AML-193 (cell line): ENCODE results near the gene AAMDC.

ENCODE experiments used
- DNase-seq, 2 experiments: peaks; one replicate each; lab custom pipeline; 2025; lab: John Stamatoyannopoulos, UW

The AAMDC gene

GRCh38 chr11:77820565-77821348, at the start of gene AAMDC, which contains the start of gene RSF1:
AAMDC (plus strand) TSS chr11:77821144; CDS start chr11:77842497, 21,353 bp downstream.
RSF1 (minus strand) TSS chr11:77820722; CDS start chr11:77820714, 8 bp downstream.
- peak; percentile 96 for DNase-seq

GRCh38 chr11:77775936-77776335, 45.0 kb upstream of the AAMDC start:
- DNase-seq = no peak

GRCh38 chr11:77776455-77776854, 44.5 kb upstream of the AAMDC start:
- DNase-seq = peak; percentile 33 to 46

GRCh38 chr11:77778118-77778517, 42.8 kb upstream of the AAMDC start:
- DNase-seq = no peak

GRCh38 chr11:77778549-77778948, 42.4 kb upstream of the AAMDC start:
- DNase-seq = no peak

GRCh38 chr11:77779935-77780334, 41.0 kb upstream of the AAMDC start:
- DNase-seq = no peak

GRCh38 chr11:77783025-77783424, 37.9 kb upstream of the AAMDC start:
- DNase-seq = no peak

- DNase-seq = no peak
Measured at GRCh38 chr11:77784572-77784971, 36.4 kb upstream of the AAMDC start.

- no peak for DNase-seq
Measured at GRCh38 chr11:77789061-77789730, 31.7 kb upstream of the AAMDC start.

- no peak for DNase-seq
Measured at GRCh38 chr11:77789731-77790476, 31.0 kb upstream of the AAMDC start.

GRCh38 chr11:77791301-77791700, 29.6 kb upstream of the AAMDC start:
- DNase-seq = no peak

GRCh38 chr11:77793972-77794371, 27.0 kb upstream of the AAMDC start:
- DNase-seq = no peak

- peak; percentile 42 to 49 for DNase-seq
Measured at GRCh38 chr11:77799338-77799737, 21.6 kb upstream of the AAMDC start.

- DNase-seq = no peak
Measured at GRCh38 chr11:77800449-77800848, 20.5 kb upstream of the AAMDC start.

GRCh38 chr11:77801477-77801876, 19.5 kb upstream of the AAMDC start:
- DNase-seq = no peak

GRCh38 chr11:77806415-77806814, 14.5 kb upstream of the AAMDC start:
- no peak for DNase-seq

- DNase-seq = no peak
Measured at GRCh38 chr11:77806993-77807392, 14.0 kb upstream of the AAMDC start.

GRCh38 chr11:77813256-77813655, 7.7 kb upstream of the AAMDC start:
- DNase-seq = no peak

- no peak for DNase-seq
Measured at GRCh38 chr11:77814848-77815247, 6.1 kb upstream of the AAMDC start.

- no peak for DNase-seq
Measured at GRCh38 chr11:77815459-77815858, 5.5 kb upstream of the AAMDC start.

GRCh38 chr11:77819411-77819920, 1.5 kb upstream of the AAMDC start:
- DNase-seq = peak; percentile 78 to 85

- no peak for DNase-seq
Measured at GRCh38 chr11:77819921-77820564, 901 bp upstream of the AAMDC start.
